Choroid plexus epithelial cell (primary cell): Measurements from ENCODE around the gene CDR2L.
A peak's percentile ranks its signal among the peaks of the same experiment; 100 is the strongest.

ENCODE experiments used
- DNase-seq: peaks from one replicate; pipeline ENCODE4 v3.0.0-alpha.2; 2010; ENCODE audit warnings: low read depth
- H3K4me3 ChIP-seq: 2 replicates; pipeline ENCODE4 v1.5.1; 2011; ENCODE audit warnings: low read depth, mild to moderate bottlenecking, control low read depth, low read length, moderate library complexity
- TF ChIP-seq, protein P1 (sequence below): conservative IDR thresholded peaks from 2 replicates; pipeline ENCODE4 v1.5.1; 2011; ENCODE audit warnings: low read depth, mild to moderate bottlenecking, control low read depth, inconsistent platforms, low read length, moderate library complexity

CDR2L gene

DNA sequence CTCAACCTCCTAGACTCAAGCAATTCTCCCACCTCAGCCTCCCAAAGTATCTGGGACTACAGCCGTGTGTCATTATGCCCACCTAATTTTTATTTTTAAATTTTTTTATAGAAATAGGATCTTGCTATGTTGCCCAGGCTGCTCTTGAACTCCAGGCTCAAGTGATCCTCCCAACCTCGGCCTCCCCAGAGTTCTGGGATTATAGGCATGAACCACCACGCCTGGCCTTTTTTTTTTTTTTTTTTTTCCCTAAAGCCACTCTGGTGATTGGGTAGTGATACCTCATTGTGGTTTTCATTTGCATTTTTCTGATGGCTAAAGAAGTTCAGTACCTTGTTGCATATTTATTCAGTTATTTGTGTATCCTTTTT is 1.2 kb upstream of the CDR2L start:
- DNase-seq, result no peak
- TF ChIP-seq, protein P1, sequence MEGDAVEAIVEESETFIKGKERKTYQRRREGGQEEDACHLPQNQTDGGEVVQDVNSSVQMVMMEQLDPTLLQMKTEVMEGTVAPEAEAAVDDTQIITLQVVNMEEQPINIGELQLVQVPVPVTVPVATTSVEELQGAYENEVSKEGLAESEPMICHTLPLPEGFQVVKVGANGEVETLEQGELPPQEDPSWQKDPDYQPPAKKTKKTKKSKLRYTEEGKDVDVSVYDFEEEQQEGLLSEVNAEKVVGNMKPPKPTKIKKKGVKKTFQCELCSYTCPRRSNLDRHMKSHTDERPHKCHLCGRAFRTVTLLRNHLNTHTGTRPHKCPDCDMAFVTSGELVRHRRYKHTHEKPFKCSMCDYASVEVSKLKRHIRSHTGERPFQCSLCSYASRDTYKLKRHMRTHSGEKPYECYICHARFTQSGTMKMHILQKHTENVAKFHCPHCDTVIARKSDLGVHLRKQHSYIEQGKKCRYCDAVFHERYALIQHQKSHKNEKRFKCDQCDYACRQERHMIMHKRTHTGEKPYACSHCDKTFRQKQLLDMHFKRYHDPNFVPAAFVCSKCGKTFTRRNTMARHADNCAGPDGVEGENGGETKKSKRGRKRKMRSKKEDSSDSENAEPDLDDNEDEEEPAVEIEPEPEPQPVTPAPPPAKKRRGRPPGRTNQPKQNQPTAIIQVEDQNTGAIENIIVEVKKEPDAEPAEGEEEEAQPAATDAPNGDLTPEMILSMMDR, result no peak
- no peak overlapping the region for H3K4me3 ChIP-seq

DNA sequence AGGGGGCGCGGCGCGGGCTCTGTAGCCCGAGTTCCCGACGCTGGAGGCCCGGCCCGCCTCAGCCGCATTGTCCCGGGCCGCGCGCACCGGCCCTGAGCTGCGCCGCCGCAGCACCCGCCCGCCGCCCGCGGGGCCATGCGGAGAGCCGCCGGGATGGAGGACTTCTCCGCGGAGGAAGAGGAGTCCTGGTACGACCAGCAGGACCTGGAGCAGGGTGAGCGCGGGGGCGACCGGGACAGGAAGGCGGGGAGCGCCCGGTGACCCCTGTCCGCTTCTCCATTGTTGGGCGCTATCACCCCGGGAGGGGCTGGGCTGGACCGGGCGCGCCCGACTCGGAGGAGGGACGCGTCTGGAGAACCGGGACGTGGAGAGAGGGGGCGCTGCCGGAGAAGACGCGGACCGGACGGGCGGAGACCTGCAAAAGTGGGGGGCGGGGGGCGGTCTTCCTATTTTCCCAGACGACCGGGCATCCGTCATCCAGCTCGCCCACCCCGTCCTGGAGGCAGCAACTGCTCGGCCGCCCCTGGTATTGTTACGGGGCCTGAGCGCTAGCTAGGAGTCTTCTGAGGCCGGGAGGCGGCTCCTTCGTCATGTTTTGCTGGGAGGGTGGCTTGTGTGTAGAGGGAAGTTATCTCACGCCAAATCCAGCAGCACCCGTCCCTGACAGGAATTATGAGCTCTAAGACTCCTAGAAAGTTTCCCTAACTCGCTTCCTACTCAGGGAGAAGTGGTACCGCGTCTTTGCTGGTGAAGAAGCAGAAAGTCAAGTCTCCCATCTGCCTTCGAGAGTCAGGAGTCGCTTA is 678 bp downstream of the CDR2L start:
- TF ChIP-seq, protein P1, result peak; percentile 55
- DNase-seq, result peak; percentile 69
- peak overlapping the region; percentile 83 for H3K4me3 ChIP-seq

DNA sequence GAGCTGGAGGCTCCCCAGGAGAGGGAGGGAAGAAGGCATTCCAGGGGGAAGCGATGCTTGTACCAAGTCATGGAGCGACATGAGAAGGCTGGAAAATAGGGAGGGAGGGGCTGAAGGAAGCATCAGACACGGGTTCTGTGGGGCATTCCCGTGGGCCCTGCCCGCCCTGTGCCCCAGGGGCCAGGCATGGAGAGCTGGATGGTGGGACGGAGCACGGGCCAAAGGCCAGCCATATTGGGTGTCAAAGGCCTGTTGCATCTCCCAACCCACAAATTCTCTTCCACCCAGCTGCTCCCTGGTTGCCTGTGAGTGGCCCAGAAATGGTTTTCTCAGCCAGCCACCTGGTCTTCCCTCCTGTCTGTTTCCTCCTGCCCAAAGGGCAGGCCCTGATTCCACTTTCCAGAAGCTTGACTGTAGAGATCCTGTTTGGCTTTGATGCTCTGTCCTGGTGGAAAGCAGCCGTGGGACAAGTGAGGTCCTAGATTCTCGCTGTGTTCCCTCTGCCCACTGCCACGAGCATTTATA is 3.2 kb downstream of the CDR2L start:
- TF ChIP-seq, protein P1, result no peak
- H3K4me3 ChIP-seq, result no peak overlapping the region

DNA sequence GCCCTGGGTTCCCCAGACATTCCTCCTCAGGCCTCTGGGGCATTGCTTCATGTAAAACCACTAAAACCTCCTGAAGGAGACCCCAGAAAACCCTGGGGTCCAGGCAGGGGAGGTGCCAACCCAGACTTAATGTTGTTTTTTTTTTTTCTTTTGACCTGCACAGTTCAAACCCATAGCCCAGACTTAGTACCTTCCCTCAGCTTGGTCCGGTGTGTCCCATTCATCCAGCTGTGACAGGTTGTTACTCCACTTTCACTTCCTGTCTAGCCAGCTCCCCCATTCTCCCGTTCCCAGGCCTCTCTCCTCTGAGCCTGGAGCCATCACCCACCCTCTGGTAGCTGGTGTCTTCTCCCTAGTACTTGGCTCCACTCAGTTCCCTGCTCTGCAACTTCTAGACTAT is 4.8 kb downstream of the CDR2L start:
- TF ChIP-seq, protein P1, result no peak
- no peak overlapping the region for H3K4me3 ChIP-seq
- no peak for DNase-seq

More for the DNA sequence above, 3.2 kb downstream of the CDR2L start:
- no peak for DNase-seq

DNA sequence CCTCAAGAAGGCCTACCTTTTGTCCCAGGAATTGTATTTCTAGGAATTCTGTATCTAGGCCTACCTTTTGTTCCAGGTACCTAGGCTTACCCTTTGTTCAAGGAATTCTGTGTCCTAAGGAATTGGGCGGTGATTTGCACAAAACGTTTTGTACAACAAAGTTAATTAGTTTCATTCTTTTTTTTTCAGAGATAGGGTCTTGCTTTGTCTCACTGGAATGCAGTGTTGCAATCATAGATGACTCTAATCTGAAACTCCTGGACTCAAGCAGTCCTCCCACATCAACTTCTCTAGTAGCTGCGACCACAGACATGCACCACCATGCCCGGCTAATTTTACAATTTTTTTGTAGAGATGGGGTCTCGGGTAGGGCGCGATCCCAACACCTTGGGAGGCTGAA is 7.0 kb downstream of the CDR2L start:
- DNase-seq, result peak; percentile 66
- TF ChIP-seq, protein P1, result no peak
- no peak overlapping the region for H3K4me3 ChIP-seq

DNA sequence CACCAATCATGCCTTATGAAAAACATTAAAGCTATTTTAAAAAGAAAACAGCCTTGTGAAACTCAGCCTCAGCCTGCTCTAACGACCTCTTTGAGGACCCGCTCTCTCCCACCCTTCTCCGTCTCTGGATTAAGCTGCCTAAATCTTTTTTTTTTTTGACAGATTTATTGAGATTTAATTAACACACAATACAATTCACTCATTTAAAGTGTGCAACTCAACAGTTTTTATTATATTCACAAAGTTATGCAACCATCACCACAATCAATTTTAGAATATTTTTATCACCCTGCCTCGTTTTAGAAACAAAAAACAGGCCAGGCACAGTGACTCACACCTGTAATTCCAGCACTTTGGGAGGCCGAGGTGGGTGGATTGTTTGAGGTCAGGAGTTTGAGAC is 8.4 kb downstream of the CDR2L start:
- no peak for DNase-seq
- TF ChIP-seq, protein P1, result no peak

DNA sequence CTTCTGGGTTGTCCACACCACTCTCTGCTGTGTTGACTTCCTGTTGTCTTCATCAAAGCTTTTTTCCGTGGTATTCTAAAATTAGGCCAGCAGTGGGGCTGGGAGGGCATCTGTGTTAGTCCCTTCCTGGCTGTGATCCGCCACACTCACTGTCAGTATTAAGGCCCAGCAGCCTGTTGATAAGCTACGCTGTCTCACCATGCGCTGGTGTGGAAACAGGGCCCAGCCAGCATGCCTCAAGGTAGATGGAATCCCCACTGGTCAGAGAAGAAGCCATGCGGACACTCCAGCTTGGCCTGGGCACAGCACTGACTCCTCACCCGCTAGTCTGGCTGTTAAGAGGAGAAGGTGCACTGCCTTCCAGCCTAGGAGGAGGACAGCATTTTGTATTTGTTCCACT is 11.4 kb downstream of the CDR2L start:
- DNase-seq, result no peak
- TF ChIP-seq, protein P1, result no peak
- H3K4me3 ChIP-seq, result no peak overlapping the region

More for the DNA sequence above, 8.4 kb downstream of the CDR2L start:
- no peak overlapping the region for H3K4me3 ChIP-seq
